CD4-positive, alpha-beta T cell treated with Interferon gamma for 1 hour (primary cell): Measurements from ENCODE around the gene TGFBI.

ENCODE experiments used
- DNase-seq: peaks from one replicate; pipeline ENCODE4 v3.0.0-alpha.2; 2020

Gene TGFBI

DNA sequence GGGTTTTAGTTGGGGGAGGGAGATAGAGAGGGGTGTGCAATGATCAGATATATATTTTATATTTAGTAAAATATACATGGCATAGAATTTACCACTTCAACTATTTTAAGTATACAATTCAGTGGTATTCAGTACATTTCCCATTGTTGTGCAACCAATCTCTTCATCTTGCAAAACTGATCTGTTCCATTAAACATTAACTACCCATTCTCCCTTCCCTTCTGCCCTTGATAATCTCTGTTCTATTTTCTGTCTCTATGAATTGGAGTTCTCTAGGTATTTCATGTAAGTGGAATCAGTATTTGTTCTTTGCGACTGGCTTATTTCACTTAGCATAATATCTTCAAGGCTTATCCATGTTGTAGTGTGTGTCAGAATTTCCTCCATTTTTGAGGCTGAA, 38.6 kb downstream of the TGFBI start:
- DNase-seq = no peak

DNA sequence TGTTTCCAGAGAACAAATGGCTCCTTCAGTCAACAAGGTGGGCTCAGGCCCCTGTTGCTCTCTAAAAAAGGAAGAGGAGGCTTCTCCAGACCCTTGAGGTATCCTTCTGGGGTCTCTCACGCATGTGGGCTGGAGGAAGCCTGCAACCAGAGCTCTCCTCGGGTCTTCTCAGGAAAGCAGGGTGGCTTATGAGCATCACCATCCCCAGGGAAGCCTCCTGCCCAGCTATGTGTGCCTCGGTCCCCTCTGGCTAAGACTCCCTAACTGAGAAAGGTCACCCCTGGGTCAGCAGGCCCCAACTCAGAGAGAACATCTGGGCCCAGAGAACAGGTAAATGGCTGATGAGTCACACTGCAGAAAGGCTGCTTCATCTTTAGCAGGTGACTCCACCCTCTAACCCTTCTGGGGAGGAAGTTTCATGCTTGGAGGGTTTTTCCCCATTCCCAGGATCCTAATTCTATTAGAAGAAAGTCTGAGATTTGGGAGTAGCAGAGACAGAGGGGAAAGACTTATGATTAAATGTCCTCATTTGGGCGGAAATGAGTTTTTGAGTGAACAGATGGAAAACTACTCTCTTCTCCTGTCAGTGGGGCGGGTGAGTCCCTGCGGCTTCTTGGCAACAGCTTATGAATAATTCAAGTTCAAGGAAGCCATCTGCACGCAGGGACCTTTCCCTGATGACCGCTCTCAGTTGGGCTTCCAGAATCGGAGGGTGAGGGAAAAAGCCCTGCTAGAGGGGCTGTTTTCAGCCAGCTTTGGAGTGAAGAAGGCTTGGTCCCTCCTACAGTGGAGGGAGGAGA, 41.9 kb downstream of the TGFBI start:
- no peak for DNase-seq

- DNase-seq = no peak
Measured at GRCh38 chr5:136073714-136074529, 45.1 kb downstream of the TGFBI start.

- DNase-seq = no peak
Measured at GRCh38 chr5:136075466-136075891, 46.7 kb downstream of the TGFBI start.

DNA sequence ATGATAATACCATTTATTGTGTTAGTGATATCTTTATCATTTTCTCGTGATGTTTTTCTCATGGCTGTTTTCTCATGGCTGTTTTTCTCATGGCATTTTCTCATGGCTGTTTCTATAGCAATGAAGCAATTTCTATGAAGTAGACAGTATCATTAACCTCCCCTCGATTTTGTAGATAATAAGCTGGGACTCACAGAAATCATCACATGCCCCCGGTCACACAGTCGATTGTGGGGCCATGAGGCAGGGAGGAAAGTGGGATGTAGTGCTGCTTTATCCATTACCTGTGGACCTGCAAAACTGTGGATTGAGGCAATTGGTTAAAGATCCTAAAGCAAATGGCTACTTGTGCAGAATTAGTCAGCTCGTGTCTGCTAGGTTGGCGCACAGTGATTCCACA, 47.3 kb downstream of the TGFBI start:
- no peak for DNase-seq

DNA sequence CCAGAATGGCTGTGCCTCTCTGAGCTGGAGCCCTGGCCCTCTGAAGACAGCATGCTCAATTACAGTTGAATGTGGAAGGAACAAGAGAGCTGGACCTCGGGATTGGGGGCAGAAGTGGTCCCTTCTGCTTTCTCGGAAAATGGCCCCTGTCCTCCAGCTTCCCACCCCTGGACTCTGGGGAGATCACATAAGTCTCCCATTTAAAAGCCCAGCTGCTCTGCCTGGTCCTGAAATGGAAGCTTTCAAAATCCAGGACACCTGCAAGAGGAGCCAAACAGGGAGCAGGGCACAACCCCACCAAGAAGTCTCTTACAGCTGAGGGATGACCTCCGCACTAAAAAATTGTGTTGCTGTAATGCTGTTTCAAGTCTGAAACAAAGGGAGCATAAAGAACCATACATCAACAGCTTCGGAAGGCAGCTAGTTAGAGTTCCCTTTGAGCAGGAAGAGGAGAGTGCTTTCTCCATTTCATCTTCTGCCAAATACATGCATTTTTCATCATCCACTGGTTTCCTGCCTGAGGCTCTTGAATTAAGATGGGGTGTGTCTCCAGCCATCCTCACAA, 48.2 kb downstream of the TGFBI start:
- no peak for DNase-seq

- DNase-seq = no peak
Measured at GRCh38 chr5:136079195-136079985, 50.6 kb downstream of the TGFBI start.

- no peak for DNase-seq
Measured at GRCh38 chr5:136080113-136080482, 51.3 kb downstream of the TGFBI start.

DNA sequence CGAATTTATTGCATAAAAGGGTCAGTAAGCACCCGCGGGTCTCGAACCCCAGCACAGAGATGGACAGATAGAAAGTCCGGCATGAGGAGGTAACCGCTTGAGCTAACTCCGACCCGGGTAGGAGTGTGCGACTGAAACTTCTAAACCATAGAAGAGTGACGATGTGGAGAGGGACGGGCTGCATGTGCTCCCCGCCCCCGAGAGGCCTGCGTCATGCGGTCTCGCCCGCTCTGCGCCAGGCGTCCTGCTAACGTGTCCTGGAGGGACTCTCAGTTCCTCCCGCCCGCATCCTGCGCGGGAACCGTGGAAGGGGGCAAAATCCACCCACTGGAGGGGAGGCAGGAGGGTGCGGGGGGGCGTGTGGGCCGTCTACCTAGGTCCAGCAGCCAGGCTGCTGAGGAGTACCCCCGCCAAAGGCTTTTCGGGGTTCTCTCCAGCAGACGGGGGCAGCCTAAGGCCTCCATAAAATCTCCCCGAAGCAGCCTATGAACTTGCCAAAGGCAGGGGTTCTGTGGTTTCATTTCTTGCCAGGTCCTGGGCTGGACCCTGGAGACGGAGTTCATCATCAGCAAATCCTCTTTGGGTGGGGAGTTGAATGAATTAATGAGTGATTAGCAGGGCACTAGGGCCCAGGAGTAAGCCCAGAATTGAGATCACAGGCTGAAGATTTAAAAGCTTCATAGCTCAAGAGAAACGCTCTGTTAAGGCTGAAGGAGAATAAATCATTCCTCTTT, 51.9 kb downstream of the TGFBI start:
- DNase-seq = peak; percentile 62

- no peak for DNase-seq
Measured at GRCh38 chr5:136081217-136081591, 52.4 kb downstream of the TGFBI start.

GRCh38 chr5:136082390-136083193, 53.8 kb downstream of the TGFBI start:
- DNase-seq = peak; percentile 37

DNA sequence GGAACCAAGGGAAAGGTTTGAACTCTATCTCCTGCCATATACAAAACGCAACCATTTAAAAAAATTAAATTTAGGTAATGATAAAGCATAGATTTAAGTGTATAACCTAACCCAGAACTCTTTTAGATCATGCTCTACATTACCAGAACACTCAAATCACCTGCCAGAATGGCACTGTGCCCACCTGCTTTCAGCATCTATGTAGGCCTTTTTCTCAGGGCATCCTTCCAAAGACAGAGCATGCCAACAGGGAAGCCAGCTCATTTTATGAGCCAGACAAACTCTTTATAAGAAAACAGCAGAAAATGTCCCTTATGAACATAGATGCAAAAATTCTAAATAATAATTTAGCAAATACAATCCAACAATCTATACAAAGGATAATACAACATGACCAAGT, 55.9 kb downstream of the TGFBI start:
- DNase-seq = no peak

GRCh38 chr5:136086783-136087566, 58.2 kb downstream of the TGFBI start:
- DNase-seq = no peak

DNA sequence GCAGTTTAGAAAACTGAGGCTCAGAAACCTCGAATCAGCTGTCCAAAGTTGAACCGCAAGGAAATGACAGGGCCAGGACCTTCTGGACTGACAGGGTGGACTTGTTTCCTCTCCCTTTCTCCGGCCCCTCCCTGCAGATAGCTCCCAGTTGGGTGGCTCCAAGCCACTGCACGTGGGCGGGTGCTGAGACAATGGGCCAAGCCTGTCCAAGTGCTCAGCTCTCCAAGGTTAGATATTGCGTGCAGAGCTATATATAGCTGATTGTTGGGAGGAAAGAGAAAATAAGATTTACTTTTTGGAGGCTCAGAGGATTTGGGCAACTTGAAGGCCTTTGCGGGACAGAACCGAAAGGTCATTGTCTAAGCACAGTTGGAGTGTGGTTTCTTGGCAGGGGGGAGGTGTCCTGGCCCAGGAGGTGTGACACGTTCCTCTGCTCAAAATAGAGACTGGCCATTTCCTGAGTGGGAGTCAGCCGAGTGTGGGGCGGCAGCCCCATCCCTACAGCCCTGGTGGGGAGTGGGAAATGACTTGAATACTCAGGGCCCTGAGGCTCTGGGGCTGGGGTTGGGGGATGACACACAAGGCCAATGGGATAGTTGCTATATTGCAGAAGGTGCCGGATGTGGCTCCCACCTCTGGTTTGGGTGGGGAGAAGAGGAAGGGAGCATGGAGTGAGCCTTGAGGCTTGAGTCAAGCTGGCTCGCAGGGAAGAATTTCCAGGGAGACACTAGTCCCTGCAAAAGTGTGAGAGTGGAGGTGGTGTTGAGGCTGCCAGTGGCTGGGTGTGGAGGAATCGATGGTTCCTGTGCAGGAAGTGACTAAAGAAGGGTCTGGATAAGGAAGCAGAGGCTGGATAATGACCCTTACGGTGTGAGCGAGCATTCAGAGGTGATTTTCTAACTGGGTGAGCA, 59.4 kb downstream of the TGFBI start:
- DNase-seq = no peak

- no peak for DNase-seq
Measured at GRCh38 chr5:136089791-136090190, 61.0 kb downstream of the TGFBI start.

DNA sequence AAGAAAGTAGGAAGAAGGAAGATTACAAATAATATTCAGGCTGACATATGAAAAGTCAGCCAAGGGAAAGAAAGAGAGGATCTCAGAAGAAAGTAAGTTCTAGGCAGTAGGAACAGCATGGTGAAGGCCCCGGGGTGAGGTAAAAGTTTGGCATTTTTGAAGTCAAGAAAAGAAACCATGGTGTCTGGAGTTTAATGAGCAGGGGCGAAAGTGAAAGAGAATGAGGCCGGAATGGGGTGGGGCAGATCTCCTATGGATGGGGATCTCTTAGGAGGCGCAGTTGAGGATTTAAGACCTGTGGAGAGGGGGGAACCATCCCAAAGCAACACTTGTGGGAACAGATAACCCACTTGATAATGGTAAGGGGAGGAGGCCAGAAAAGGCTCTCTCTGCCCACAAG, 61.5 kb downstream of the TGFBI start:
- DNase-seq = no peak

- no peak for DNase-seq
Measured at GRCh38 chr5:136094189-136094912, 65.6 kb downstream of the TGFBI start.

- no peak for DNase-seq
Measured at GRCh38 chr5:136094913-136095641, 66.3 kb downstream of the TGFBI start.
